GM12873 (cell line): Measurements from ENCODE around the gene CCDC116.

Source experiments
- CTCF ChIP-seq: IDR thresholded peaks from 2 replicates; pipeline ENCODE4 v1.5.1; 2012; ENCODE audit warnings: low read depth, mild to moderate bottlenecking, moderate library complexity, low read length, control low read depth; ENCODE audit not compliant: insufficient read depth; ENCODE audit errors: missing control alignments

The CCDC116 gene

GRCh38 chr22:21603973-21604372 is 28.6 kb upstream of the CCDC116 start:
- TF ChIP-seq CTCF: no peak

- no peak for TF ChIP-seq CTCF
Measured at GRCh38 chr22:21605887-21606564, 26.5 kb upstream of the CCDC116 start.

- TF ChIP-seq CTCF: no peak
Measured at GRCh38 chr22:21606775-21607174, 25.8 kb upstream of the CCDC116 start.

- TF ChIP-seq CTCF: no peak
Measured at GRCh38 chr22:21611210-21611977, 21.2 kb upstream of the CCDC116 start.

GRCh38 chr22:21612858-21613257 is 19.7 kb upstream of the CCDC116 start:
- TF ChIP-seq CTCF: no peak

GRCh38 chr22:21613553-21614233 is 18.9 kb upstream of the CCDC116 start:
- TF ChIP-seq CTCF: no peak

GRCh38 chr22:21615731-21616130 is 16.8 kb upstream of the CCDC116 start:
- TF ChIP-seq CTCF: no peak
